OCI-LY7 (cell line): ENCODE results near the gene PAX9.

Experiments used
- CTCF ChIP-seq: fragments of 200-600 bp; sonication (generic); conservative IDR thresholded peaks from 2 replicates; pipeline ENCODE4 v1.5.1; 2014; ENCODE audit warnings: mild to moderate bottlenecking, antibody characterized with exemption, low read length, moderate library complexity, mixed read lengths
- EZH2phosphoT487 ChIP-seq: fragments of 200-600 bp; sonication (generic); IDR thresholded peaks from 2 replicates; pipeline ENCODE4 v1.6.1; 2018; ENCODE audit warnings: low read depth, borderline replicate concordance, mild to moderate bottlenecking, mixed run types, antibody characterized with exemption, low read length, moderate library complexity, mixed read lengths

GRCh38 chr14:36720657-36721056 lies 59.0 kb downstream of the PAX9 start:
- TF ChIP-seq CTCF (no peak), EZH2phosphoT487 (no peak)
